K562 (cell line): Measurements from ENCODE around the gene DUSP10. TPM values are rescaled to one million over a fixed set of nuclear protein-coding genes. Genes with fewer than 3 reads are reported as not detected.

ENCODE experiments used
- ARID3B ChIP-seq: fragments of 250-450 bp; sonication (Bioruptor Pico); IDR thresholded peaks from 2 replicates; pipeline ENCODE4 v1.4.0; 2020; ENCODE audit warnings: borderline replicate concordance
- BCLAF1 ChIP-seq, 2 experiments: fragments of 450-650 bp in 1 of 2; IDR thresholded peaks; 2 replicates each; pipeline ENCODE4 v1.6.1; 2011 to 2017; ENCODE audit warnings: low read depth in 2 of 2, antibody characterized with exemption in 1 of 2, borderline replicate concordance in 1 of 2, low read length in 1 of 2, mild to moderate bottlenecking in 1 of 2, mixed read lengths in 1 of 2; ENCODE audit not compliant: control insufficient read depth in 1 of 2
- BRD9 ChIP-seq: fragments of 450-650 bp; IDR thresholded peaks from 2 replicates; pipeline ENCODE4 v1.6.1; 2018; ENCODE audit warnings: low read depth; ENCODE audit not compliant: partially characterized antibody
- FOXK1 ChIP-seq: sonication (generic); formaldehyde crosslinking; IDR thresholded peaks from 2 replicates; pipeline ENCODE4 v1.8.0; 2022; ENCODE audit warnings: missing genetic modification reagents, mild to moderate bottlenecking, borderline replicate concordance
- FUS ChIP-seq: fragments of 200-400 bp; formaldehyde crosslinking; optimal IDR thresholded peaks from 2 replicates; pipeline ENCODE3; 2017; ENCODE audit warnings: low read depth, low read length
- IRF9 ChIP-seq: fragments of 450-650 bp; IDR thresholded peaks from 2 replicates; pipeline ENCODE4 v1.6.1; 2016; ENCODE audit warnings: missing biosample characterization, missing genetic modification characterization
- NELFE ChIP-seq: IDR thresholded peaks from 2 replicates; pipeline ENCODE4 v1.6.1; 2011; ENCODE audit warnings: mild to moderate bottlenecking; ENCODE audit not compliant: insufficient read depth, insufficient read length
- PBX2 ChIP-seq, 2 experiments: IDR thresholded peaks in 1 of 2; conservative IDR thresholded peaks in 1 of 2; 2 replicates each; pipeline ENCODE4 v1.6.1; 2016; ENCODE audit warnings: low read depth in 2 of 2, mild to moderate bottlenecking in 1 of 2, missing compliant biosample characterization in 1 of 2, missing genetic modification characterization in 1 of 2, moderate library complexity in 1 of 2
- PHB2 ChIP-seq: fragments of 450-650 bp; IDR thresholded peaks from 2 replicates; pipeline ENCODE4 v1.6.1; 2017; ENCODE audit warnings: low read depth
- TAF7 ChIP-seq: fragments of 450-650 bp; IDR thresholded peaks from 2 replicates; pipeline ENCODE4 v1.6.1; 2016; ENCODE audit warnings: missing genetic modification characterization, missing compliant biosample characterization
- TCF7L2 ChIP-seq: fragments of 150-350 bp; IDR thresholded peaks from 2 replicates; pipeline ENCODE4 v1.6.1; 2016; ENCODE audit warnings: low read depth, mild to moderate bottlenecking, low read length, moderate library complexity
- ZFP30 ChIP-seq: fragments of 250-450 bp; sonication (Bioruptor Pico); IDR thresholded peaks from 2 replicates; pipeline ENCODE4 v1.8.0; 2022; ENCODE audit warnings: moderate library complexity, mild to moderate bottlenecking, inconsistent platforms, borderline replicate concordance
- ZNF197 ChIP-seq: fragments of 200-800 bp; sonication (Bioruptor generic); IDR thresholded peaks from 2 replicates; pipeline ENCODE4 v1.6.1; 2016; ENCODE audit warnings: low read depth, missing genetic modification characterization, missing compliant biosample characterization
- ZNF224 ChIP-seq: sonication (generic); formaldehyde crosslinking; IDR thresholded peaks from 2 replicates; pipeline ENCODE4 v1.8.0; 2022; ENCODE audit warnings: mild to moderate bottlenecking, missing genetic modification reagents
- ZNF232 ChIP-seq: sonication (generic); formaldehyde crosslinking; IDR thresholded peaks from 2 replicates; pipeline ENCODE4 v1.8.0; 2022; ENCODE audit warnings: mild to moderate bottlenecking, missing genetic modification reagents
- ZNF311 ChIP-seq: fragments of 250-450 bp; sonication (Bioruptor Pico); IDR thresholded peaks from 2 replicates; pipeline ENCODE4 v1.4.0; 2020; ENCODE audit warnings: mild to moderate bottlenecking, moderate library complexity
- ZNF77 ChIP-seq: fragments of 250-450 bp; sonication (Bioruptor Pico); IDR thresholded peaks from 2 replicates; pipeline ENCODE4 v1.5.0; 2020
- ZNF830 ChIP-seq: fragments of 250-450 bp; sonication (Bioruptor Pico); IDR thresholded peaks from 2 replicates; pipeline ENCODE4 v1.5.0; 2021; ENCODE audit warnings: mild to moderate bottlenecking
- polyA plus RNA-seq, 8 experiments: library from polyadenylated mRNA; depleted of rRNA in 4 of 8; stranded (reverse) in 5 of 8; unstranded in 3 of 8; fragments of >200 nt; fragmentation: Nextera tagmentation in 2 of 8; fragmentation: Illumina TruSeq in 1 of 8; extraction: Ambion mirVana in 2 of 8; extraction: Trizol in 1 of 8; gene quantifications; 2 replicates each; pipeline versions ENCODE4 v1.2.1 to v1.2.3, GENCODE V29; 2011 to 2014; ENCODE audit warnings: inconsistent platforms in 1 of 8, missing spikeins in 1 of 8
- total RNA-seq, 7 experiments: library from RNA; depleted of rRNA in 6 of 7; stranded (reverse); fragments of >200 nt in 6 of 7; fragmentation: Illumina TruSeq in 2 of 7; extraction: Trizol in 2 of 7; gene quantifications; 2 replicates each; pipeline versions ENCODE4 v1.2.1 to v1.2.3, GENCODE V29; 2011 to 2021; ENCODE audit warnings: low replicate concordance in 1 of 7

Gene DUSP10
- total and polyA plus RNA-seq, 9 of the 15 experiments (the other 6 are each of a cell fraction or from before 2014, with no cell fraction given) = 1.7 to 8.3 (median 6.1) TPM

- no peak for TF ChIP-seq BCLAF1 (IDR thresholded peaks at IDR 0.05; ENCODE audit: borderline replicate concordance in 1 of 2, control insufficient read depth in 1 of 2, low read depth in 2 of 2, low read length in 1 of 2)
- peak; percentile 79 for TF ChIP-seq PBX2 (CRISPR knock-in tag; IDR thresholded peaks at IDR 0.05; ENCODE audit: low read depth)
- TF ChIP-seq PBX2 (tag; conservative IDR thresholded peaks at IDR 0.05; ENCODE audit: low read depth) = peak; percentile 99
- TF ChIP-seq ZNF224 (CRISPR knock-in tag) = no peak
- TF ChIP-seq ZNF197 = no peak
- TF ChIP-seq ZNF232 (CRISPR knock-in tag) = no peak
- TF ChIP-seq FUS = no peak
- TF ChIP-seq BRD9 = peak; percentile 86
- no peak for TF ChIP-seq NELFE
- no peak for TF ChIP-seq ZFP30 (CRISPR knock-in tag)
- peak; percentile 41; the same call in 1 of the 2 replicates for TF ChIP-seq FOXK1
- peak; percentile 53; the same call in 1 of the 2 replicates for TF ChIP-seq TCF7L2
- no peak for TF ChIP-seq ARID3B (CRISPR knock-in tag)
- TF ChIP-seq ZNF77 (CRISPR knock-in tag) = no peak
- no peak for TF ChIP-seq PHB2
- no peak for TF ChIP-seq IRF9 (tag)
- peak; percentile 58 for TF ChIP-seq TAF7 (tag)
- TF ChIP-seq ZNF830 (CRISPR knock-in tag) = no peak
- 0 out of 2 replicates have a peak, but pooled peaks have one; percentile 27 for TF ChIP-seq ZNF311 (CRISPR knock-in tag)
Measured at GRCh38 chr1:221741703-221742554, at the start of gene DUSP10 (continued).
